Right lung (tissue), 5 donors: ENCODE measurements around the gene KRTAP12-3. TPM values are rescaled to one million over a fixed set of nuclear protein-coding genes. Genes with fewer than 3 reads are reported as not detected.
"Not testable (repeated sequence)": the region's sequence is repeated elsewhere in the genome, so short reads cannot be mapped to it uniquely, and the experiment has no call there.

Source experiments
- DNase-seq, 2 donors: peaks; one replicate each; pipeline ENCODE4 v3.0.0-alpha.2; 2013
- polyA plus RNA-seq, 5 donors: library from polyadenylated mRNA; unstranded; fragments of 120-200 nt; gene quantifications; one replicate each; pipeline versions ENCODE4 v1.2.1 to v1.2.3, GENCODE V29; 2013; ENCODE audit warnings: inconsistent platforms in 1 of 5, low replicate concordance in 1 of 5; ENCODE audit not compliant: insufficient read length in 5 of 5, insufficient read depth in 1 of 5

KRTAP12-3 gene
- polyA plus RNA-seq, 5 donors: not detected

DNA sequence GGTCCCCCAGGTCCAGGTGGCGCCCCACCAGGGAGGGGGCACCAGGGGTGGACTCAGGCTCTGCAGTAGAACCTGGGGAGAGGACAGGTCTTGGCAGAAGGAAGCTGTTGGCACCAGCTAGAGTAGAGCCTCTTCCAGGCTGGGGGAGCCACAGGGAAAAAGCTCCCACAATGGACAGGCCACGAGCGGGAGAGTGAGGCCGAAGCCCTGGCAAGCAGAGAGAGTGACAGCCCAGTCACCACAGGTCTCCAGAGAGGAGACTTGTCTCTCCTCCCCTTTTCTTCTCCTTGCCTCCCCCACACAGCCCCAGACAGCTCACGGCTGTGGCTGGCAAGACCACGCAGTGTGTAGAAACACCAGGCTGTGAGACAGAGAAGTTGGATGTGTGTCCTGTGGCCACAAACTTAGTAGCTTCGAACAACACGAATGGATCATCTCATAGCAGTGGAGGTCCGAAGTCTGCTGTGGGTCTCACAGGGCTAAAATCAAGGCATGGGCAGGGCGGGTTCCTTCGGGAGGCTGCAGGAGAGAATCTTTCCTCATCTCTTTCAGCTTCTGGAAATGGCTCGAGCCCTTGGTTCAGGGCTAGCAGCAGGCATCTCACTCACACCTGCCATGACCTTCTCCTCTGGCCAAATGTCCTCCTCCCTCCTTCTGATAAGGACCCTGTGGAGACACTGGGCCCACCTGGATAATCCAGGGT lies 6.6 kb upstream of the KRTAP12-3 start:
- DNase-seq: no peak

GRCh38 chr21:44653123-44653522 lies 4.6 kb upstream of the KRTAP12-3 start:
- DNase-seq: no peak

DNA sequence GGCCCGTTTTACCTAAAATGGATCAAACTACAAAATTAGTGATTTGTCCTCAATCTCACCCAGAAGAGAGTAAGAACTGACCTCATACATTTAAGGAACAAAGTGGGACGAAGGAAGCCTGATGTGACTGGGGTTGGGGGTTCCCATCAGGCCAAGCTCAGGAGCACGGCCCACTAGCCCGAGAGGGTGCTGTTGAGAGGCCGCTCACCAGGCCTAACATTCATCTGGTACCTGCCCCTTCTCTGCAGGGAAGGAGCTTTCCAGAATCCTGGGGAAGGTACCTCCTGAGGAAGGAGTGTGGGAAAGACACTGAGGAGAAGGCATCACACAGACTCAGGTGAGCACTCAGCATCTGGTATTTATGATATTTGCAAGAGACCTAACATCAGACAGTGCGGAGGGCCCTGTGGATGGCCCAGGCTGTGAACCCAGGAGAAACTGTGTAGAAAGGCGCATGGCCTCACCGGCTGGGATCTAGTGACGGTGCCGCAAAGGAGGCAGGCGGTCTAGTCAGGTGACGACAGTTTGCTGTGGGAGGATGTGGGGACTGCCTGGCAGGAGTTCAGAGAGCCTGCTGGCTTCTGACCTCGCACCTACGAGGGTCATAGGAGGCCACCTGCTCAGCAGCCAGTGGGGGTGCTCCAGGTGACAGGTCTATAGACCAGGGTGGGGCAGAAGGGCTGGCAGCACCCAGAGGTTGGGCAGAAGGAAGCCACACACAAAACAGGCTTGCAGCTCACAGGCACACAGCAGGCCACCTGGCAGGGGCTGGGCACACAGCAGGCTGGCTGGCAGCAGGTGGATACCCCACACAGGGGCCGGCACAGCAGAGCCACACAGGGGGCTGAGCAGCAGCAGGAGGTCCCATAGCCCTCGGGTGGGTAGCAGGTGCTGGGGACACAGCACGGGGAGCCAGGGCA lies 3.8 kb upstream of the KRTAP12-3 start:
- no peak for DNase-seq

- no peak for DNase-seq
Observed at GRCh38 chr21:44654576-44655175, 3.1 kb upstream of the KRTAP12-3 start, which contains the start of gene KRTAP12-4. Gene KRTAP12-4 (minus strand): TSS chr21:44654659. CDS start chr21:44654614, 45 bp downstream.

DNA sequence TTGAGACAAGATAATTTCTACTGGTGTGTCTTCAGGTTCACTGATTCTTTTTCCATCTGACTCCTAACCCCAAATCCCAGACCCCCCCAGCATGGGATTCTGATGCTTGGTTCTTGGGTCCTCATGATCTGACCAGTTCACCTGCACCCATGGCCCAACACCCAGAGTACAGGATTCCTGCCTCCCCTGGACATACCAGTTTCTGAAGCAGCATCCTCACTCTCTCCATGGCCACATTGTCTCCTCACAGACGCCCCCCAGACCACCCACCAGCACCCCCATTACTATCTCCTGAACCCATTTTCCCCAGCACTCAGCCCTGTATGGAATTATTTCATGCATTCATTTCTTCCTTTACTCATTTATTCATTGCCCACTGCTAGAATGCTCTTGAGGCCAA lies 864 bp upstream of the KRTAP12-3 start:
- no peak for DNase-seq

GRCh38 chr21:44658541-44658910 lies 794 bp downstream of the KRTAP12-3 start:
- DNase-seq: no peak

DNA sequence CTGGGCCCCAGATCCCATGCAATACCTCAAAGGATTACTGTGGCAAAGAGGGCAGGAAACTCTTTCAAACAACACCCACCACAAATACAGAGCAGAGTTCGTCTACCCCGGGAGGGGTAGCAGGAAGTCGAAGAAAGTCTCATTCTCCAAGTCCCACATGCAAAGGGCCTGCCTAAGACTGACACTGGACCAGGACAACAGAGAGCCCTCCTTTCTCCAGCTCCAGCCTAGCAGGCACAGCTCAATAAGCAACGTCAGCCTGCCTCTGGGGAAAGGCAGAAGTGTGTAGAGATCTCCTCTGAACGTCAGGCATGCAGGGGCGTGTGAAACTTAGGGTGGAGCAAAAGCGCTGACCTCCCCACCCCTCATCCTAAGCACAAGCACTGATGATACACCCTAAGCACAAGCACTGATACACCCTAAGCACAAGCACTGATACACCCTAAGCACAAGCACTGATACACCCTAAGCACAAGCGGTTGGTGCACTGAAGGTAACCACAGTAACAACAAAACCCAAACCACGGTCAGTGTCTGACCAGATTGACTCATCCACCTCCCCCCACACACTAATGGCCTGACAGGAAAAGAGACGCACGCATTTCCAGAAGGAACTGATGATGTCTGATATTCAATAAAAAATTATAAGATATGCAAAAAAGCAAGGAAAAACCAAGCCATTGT lies 1.3 kb downstream of the KRTAP12-3 start:
- DNase-seq: no peak

DNA sequence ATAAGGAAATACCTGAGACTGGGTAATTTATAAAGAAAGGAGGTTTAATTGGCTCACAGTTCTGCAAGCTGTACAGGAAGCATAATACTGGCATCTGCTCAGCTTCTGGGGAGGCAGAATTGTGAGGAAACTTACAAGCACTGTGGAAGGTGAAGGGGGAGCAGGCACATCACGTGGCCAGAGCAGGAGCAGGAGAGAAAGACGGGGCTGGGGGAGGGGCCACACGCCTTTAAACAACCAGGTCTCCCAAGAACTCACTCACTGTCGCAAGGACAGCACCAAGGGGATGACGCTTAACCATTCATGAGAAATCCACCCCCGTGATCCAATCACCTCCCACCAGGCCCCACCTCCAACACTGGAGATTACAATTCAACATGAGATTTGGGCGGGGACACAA lies 3.8 kb downstream of the KRTAP12-3 start:
- DNase-seq: not testable (repeated sequence)

DNA sequence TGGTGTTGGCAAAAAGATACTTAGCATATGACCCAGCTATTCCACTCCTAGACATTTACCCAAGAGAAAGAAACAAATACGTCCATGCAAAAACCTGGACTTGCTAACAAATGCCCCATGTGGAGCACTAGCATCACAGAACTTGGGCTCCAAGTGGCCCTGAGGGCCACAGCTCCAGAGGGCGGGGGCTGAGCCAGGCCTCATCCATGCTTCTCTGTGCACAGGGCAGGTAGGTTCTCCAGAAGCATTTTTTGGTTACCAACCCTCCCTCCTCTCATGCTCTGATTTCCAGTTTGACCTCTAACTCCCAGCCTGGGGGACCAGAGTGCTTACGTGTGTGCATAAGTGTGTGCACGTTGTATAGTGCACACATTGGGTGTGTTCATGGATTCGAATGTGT lies 7.0 kb downstream of the KRTAP12-3 start:
- DNase-seq: no peak

- DNase-seq: no peak
Observed at GRCh38 chr21:44666401-44667320, 8.9 kb downstream of the KRTAP12-3 start, which contains the start of gene KRTAP12-2. Gene KRTAP12-2 (minus strand): TSS chr21:44666927. CDS start chr21:44666886, 41 bp downstream.

GRCh38 chr21:44667612-44668011 lies 9.9 kb downstream of the KRTAP12-3 start:
- DNase-seq: no peak

DNA sequence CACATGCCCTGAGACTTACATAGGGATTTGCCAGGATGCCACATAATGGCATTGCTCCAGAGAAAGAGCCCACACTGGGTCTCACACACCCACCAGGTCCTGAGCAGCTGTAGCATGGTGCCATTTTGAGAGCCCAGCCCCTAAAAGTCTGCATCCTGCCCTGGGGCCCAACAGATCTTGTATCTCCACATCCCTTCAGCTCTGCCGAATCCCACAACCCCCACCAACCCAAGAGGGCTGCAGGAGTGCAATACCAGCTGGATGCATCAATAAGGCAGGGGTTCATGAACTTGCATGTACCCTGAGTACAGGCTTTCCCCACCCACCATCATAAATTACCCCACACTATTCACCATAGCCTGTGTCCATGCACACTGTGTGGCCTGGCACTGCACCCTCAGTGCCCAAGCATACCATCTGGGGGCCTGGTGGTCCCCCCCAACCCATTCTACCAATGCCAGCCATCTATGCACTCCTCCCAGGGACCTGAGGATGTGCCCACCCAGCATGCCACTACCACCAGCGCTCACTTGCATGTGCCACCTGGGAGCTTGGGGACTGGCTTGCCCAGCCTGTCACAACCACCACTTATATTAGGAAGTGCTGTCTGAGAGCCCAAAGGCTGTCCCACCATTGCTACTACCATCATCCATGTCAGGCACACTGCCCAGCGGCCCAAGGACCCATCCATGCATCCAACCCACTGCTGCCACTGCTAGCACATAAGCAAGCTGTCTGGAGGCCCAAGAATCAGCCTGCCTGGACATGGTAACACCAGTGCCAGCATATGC lies 13.1 kb downstream of the KRTAP12-3 start:
- DNase-seq: no peak

- no peak for DNase-seq
Observed at GRCh38 chr21:44671911-44672310, 14.2 kb downstream of the KRTAP12-3 start.

GRCh38 chr21:44677881-44678280 lies 20.1 kb downstream of the KRTAP12-3 start:
- DNase-seq: no peak

DNA sequence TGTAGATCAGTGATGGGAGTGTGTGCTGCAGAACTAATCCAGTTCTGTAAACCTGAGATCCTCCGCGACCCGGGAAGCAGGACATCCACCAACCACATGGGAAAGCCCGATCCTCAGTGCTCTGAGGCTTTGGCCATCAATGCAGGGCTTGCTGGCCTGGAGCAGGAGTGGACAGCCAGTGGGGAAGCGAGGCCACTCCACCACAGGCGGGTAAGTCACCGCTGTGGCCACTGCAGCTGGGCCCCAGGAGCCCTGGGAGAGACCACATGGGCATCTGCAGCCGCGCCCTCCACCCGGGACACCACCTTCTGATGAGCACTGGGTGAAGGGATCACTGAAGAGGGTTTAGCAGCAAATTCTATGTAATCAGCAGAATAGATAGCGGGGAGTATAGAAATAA lies 23.4 kb downstream of the KRTAP12-3 start:
- no peak for DNase-seq

DNA sequence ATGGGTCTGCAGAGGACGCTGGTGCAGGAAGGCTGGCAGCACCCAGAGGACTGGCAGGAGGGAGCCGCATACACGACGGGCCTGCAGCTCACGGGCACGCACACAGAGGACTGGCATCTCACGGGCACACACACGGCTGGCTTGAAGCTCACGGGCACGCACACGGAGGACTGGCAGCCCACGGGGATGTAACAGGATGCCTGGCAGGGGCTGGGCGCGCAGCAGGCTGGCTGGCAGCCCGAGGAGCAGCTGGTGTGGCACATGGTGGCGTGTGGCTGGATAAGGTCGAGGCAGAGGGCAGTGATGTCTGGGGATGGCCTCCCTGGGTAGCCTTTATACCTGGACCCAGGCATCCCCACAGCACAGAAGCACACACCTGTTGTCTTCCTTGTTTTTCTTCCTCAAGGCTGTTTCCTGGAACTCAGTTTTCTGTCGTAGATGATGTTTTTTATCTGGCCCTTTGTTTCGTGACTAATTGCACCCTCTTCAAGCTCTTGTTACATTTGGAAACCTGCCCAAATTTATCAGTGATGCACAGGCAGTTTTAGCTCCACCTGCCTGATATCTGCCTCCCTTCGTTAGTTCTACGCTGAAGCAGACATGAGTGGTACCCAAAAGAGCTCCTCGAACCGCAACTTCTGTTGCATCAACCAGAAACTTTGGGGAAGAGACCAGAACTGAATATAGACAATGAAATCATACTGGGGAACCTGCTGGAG lies 24.3 kb downstream of the KRTAP12-3 start, which contains the start of gene KRTAP12-1:
TSS of gene KRTAP12-1 (minus strand) at position 303 of the 719 bp plus-strand sequence. CDS start at position 263, 40 bp downstream.
- DNase-seq: no peak

DNA sequence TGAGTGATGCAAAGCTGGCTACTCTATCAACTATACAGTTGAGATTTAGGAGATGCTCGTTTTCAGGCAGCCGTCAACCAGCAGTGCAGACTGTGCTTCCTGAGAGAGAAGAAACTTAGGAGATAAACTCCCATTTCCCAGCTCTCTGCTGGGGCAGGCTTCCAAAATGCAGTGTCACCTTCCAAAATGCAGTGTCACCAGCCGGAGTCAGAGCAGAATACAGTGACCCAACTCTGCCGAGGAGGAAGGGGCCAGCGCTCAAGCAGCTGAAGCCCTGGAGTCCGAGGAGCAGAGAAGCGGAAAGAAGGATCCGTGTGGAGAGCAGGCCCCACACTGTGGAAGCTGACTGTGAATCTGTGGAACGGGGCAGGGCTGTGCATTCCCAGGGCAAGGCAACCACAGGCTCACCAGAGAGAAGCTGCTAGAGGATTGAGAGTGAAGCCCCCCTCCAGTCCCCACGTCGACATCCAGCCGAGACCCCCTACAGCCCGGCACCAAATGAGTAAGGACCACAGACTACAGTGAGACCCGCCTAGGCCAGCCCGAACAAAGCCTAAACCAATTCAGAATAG lies 24.9 kb downstream of the KRTAP12-3 start:
- no peak for DNase-seq

DNA sequence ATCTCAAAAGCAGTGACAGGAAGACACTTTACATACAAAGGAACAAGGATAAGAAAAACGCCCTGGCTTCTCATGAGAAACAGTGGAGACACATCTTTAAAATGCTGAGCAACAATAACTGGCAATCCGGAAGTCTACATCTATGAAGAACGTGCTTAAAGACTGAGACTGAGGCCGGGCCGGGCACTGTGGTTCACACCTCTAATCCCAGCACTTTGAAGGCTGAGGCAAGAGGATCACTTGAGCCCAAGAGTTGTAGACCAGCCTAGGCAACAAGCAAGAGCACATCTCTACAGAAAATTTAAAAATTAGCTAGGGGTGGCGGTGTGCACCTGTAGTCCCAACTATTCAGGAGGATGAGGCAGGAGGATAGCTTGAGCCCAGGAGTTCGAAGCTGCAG lies 26.3 kb downstream of the KRTAP12-3 start:
- DNase-seq: no peak

DNA sequence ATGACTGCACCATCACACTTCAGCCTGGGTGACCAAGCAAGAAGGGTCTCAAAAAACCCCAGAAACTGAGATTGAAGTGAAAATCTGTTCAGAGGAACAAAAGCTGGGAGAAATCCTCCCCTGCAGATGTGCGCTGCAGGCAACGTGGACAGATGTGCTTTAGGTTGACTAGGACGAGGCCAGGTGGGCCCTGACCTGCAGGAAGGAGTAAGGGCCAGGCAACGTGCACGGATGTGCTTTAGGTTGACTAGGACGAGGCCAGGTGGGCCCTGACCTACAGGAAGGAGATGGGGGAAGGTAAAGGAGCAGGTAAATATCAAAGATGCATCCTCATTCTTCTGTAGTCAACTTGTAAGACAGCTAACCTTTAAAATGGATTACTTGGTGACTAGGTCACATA lies 26.8 kb downstream of the KRTAP12-3 start:
- no peak for DNase-seq
